HG03558 (cell line): ENCODE results near the gene MAPK1.
"Not testable (repeated sequence)": the region's sequence is repeated elsewhere in the genome, so short reads cannot be mapped to it uniquely, and the experiment has no call there.

Experiments used
- ATAC-seq: cut with Tn5 transposase; IDR thresholded peaks from one replicate; pipeline ENCODE4 v1.9.1; 2021; ENCODE audit warnings: moderate number of reproducible peaks; ENCODE audit not compliant: unreplicated experiment; ENCODE audit errors: extremely low read depth

Gene MAPK1

DNA sequence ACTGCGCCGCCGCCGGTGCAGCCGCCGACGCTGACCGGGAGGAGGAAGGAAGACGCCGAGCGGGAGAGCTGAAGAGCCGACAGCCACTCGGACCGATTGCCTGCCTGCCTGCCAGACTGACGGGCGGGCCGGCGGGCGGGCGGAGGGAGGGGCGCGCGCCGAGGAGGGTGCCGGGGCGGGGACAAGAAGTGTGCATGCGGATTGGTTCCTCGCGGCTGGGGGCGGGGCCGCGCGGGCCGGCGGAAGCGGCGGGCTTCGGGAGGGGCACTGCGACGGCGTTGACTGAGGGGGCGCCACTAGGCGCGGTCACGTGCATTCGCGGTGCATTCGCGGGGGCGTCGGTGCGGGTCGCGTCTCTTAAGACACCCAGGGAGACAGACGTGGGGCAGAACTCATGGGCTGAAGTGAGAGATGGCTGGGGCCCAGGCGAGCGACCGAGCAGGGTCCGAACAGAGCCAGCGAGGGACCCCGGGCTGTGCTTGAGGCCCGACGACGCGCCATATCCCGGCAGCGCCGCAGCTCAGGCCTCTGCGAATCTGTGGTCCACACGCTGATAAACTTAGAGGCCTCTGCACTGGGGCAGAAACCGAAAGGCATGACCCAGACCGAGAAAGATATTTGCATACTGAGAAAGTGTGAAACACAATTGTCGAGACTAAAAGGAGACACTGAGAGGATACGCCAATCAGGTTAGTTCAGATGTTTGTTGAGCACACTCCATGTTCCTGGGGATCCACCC, at the start of gene MAPK1:
MAPK1 (minus strand) TSS at position 118 of the 739 bp plus-strand sequence. CDS start 205 bp downstream, outside the sequence.
- peak; percentile 48 for ATAC-seq

DNA sequence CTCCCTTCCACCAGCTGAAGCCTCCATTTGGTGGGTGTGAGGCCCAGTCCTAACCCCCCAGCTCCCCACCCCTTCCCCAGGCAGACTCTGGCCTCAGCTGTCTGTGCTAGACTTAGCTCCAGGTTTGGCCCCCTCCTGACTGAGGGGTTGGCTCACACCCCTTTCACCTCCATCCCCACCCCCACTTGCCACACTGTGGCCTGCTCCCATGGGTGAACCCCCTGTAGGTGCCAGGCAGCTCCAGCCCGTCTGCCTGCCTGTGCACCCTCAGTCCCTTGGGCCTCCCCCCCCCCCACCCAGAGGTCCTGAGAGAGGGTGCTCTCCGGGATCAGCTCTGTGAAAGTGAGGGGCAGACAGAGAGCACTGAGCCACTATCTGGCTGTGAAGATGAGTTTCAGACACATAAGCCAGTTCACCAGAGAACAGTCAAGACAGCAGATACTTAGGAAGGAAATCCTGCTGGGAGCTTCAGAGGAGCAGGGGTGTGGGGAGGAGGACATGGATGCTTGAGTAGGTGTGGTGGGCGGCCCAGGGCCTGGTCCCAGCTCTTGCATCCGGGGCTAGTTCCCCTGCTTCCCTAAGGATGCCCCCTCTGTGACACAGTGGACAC, 49.0 kb upstream of the MAPK1 start:
- ATAC-seq: no peak

DNA sequence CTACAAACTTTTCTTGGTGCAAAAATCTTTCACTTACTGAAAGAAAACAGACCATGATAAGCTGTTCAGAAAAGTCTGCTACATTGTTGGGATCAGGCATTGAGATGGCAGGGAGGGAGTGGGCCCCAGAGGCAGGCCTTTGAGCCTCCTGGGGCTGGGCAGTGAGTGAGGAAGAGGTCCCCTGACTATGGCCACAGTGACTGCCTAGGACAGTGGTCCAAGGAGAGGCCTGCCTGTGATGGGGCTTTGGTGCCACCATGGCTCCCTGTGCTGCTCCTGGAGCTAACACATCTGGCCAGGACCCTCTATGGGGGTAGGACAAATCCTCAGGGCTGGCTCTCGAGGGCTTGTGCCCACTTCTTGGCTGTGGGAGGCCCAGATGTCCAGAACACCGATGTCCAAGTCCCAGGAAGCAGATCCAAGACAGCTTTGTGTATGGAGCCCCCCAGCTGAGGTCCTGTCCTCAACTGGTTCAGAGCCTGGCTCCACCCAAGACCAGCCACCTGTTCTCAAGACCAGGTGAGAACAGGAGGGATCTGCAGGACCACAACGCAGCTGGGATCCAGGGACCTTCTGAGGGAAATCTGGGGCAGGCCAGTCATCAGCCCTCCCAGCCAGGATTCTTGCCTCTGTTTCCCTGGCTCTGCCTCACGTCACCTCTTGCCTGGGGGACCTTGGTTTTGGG, 48.3 kb upstream of the MAPK1 start:
- no peak for ATAC-seq

- ATAC-seq: not testable (repeated sequence)
These were observed 46.7 kb upstream of the MAPK1 start for GRCh38 chr22:21914033-21914642.

DNA sequence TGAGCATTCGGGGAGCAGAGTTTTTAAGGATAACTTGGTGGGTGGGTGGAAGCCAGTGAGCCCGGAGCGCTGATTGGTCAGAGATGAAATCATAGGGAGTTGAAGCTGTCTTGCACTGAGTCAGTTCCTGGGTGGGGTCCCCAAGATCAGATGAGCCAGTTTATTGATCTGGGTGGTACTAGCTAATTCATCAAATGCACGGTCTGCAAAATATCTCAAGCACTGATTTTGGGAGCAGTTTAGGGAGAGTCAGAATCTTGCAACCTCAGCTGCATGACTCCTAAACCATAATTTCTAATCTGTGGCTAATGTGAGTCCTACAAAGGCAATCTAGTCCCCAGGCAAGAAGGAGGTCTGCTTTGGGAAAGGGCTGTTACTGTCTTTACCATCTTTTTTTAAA, 42.9 kb upstream of the MAPK1 start:
- ATAC-seq: not testable (repeated sequence)

- no peak for ATAC-seq
These were observed 42.4 kb upstream of the MAPK1 start for GRCh38 chr22:21909871-21910270.

DNA sequence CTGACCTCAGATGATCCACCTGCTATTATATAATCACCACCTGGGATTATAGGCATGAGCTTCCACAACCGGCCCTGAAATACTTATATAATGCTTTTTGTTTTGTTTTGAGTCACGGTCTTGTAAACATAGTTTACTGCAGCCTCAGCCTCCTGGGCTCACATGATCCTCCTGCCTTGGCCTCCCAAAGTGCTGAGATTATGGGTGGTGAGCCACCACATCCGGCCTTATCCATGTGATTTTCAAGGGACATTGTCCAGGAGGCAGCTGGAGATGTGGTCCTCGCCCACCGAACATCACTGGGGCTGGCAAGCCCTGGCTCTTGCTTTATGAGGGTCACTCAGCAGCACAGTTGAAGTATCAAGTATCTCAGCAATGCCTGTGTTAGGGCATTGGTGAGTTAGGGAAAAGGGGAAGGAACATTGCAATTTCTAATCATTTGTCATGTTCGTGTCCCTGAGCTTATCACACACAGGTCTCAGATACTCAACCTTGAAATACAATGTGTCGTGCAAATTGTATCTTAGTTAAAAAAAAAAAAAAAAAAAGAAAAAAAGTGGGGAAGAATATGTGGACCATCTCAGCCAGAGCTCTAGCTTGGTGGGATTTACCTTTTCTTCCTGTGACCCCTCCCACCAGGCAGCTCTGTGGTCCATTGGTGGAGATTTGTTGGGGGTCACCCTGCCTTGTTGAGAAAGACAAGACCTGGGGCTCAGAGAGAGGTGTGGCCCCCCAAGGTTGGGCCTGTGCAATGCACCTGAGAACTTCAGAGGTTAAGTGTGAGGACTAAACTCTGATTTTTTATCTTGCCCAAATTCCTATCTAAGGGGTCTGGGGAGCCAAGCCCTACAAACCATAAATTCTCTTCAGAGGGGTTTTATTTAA, 40.4 kb upstream of the MAPK1 start:
- ATAC-seq: no peak

- ATAC-seq: not testable (repeated sequence)
These were observed 37.8 kb upstream of the MAPK1 start for GRCh38 chr22:21905234-21905633.

- ATAC-seq: no peak
These were observed 36.9 kb upstream of the MAPK1 start for GRCh38 chr22:21904250-21904789.

DNA sequence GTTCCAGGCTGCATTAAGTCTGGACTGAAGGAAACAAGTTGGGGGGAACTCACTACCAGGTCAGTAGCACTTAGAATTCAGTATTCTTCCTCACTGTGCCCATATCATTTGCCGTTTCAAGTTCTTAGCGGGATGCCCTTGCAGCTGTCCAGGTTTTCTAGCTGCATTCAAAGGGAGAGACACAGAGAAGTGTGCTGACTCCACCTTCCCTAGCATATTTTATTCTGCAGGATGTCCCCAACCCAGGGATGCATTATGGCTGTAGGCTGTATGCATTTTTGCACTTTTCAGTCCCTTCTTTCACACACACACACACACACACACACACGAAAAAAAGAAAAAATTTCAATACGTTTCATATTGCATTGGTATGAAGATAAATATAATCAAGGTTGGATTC, 35.8 kb upstream of the MAPK1 start:
- no peak for ATAC-seq

DNA sequence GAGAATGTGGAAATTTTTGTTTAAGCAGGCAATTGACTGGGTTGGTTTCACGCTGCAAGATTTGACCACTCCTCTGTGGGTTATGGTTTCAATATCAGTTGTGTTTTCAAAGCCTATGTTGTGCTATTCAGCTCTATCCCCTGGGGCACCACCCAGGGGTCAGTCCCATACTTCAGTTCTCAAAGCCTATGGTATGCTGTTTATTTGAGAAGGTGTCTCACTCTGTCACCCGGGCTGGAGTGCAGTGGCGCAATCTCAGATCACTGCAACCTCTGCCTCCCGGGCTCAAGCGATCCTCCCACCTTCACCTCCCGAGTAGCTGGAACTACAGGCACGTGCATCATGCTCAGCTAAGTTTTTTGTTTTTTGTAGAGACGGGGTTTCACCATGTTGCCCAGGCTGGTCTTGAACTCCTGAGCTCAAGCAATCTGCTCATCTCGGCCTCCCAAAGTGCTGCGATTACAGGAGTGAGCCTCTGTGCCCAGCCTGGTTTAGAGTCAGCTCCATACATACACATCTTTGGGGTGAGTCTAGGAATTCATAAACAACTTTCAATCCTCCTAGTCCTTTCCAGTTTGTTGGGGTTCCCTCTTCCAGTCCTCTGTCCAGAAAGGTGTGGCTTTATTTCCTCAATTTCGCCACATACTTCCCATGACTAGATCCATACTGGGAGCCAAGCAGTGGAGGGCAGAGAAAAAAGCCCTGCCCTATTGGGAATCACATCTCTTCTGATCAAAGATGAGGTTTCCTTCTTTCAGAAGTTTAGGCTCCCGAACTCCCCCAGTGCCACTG, 35.0 kb upstream of the MAPK1 start:
- ATAC-seq: peak; percentile 70

DNA sequence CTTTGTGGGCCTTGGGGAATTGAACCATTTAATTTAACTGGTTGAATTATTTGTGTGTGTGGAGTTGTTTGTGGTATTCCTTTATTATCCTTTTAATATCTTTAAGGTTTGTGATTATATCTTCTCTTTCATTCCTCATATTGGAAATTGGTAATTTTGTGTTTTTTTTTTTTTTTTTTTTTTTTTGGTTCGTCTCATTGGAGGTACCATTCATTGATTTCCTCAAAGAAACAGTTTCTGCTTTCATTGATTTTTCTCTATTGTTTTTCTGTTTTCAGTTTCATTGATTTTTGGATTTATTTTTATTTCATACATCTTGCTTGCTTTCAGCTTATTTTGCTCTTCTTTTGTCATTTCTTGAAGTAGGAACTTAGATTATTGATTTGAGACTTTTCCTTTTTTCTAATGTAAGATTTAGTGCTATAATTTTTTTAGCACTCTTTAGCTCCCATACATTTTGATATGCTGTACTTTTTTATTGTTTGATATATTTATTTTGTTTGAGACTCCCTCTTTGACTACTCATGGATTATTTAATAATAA, 31.0 kb upstream of the MAPK1 start:
- no peak for ATAC-seq

GRCh38 chr22:21896951-21897513, 29.6 kb upstream of the MAPK1 start:
- no peak for ATAC-seq

GRCh38 chr22:21896275-21896674, 28.8 kb upstream of the MAPK1 start:
- not testable (repeated sequence) for ATAC-seq

GRCh38 chr22:21894799-21895198, 27.4 kb upstream of the MAPK1 start:
- ATAC-seq: no peak

- no peak for ATAC-seq
These were observed 22.0 kb upstream of the MAPK1 start for GRCh38 chr22:21889251-21889990.

DNA sequence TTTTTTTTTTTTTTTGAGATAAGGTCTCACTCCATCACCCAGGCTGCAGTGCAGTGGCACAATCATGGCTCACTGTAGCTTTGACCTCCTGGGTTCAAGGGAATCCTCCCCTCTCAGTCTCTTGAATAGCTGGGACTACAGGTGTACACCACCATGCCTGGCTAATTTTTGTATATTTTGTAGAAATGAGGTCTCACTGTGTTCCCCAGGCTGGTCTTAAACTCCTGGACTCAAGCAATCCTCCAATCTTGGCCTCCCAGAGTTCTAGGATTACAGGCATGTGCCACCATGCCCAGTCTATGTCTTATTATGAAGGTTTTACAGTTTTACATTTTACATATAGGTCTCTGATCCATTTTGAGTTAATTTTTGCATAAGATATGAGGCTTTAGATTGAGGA, 20.4 kb upstream of the MAPK1 start:
- no peak for ATAC-seq

DNA sequence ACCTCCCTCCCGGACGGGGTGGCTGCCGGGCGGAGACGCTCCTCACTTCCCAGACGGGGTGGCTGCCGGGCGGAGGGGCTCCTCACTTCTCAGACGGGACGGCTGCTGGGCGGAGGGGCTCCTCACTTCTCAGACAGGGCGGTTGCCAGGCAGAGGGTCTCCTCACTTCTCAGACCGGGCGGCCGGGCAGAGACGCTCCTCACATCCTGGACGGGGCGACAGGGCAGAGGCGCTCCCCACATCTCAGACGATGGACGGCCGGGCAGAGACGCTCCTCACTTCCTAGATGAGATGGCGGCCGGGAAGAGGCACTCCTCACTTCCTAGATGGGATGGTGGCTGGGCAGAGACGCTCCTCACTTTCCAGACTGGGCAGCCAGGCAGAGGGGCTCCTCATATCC, 16.5 kb upstream of the MAPK1 start:
- ATAC-seq: not testable (repeated sequence)
